ENCODE data around the gene RBBP5. TPM values are rescaled to one million over a fixed set of nuclear protein-coding genes. Genes with fewer than 3 reads are reported as not detected.

Gene RBBP5
- total and polyA plus RNA-seq, 10 donors: 4.2 to 23.4 (median 17.7) TPM

GRCh38 chr1:205042911-205043806 is 78.6 kb downstream of the RBBP5 start, which contains the start of gene CNTN2:
TSS of gene CNTN2 (plus strand) at chr1:205043212. CDS start at chr1:205053186, 9,974 bp downstream.
- no peaks in the 10 kb centered on the region for H3K36me3 ChIP-seq
- no peak within 1 kb of the TSS for H3K27ac ChIP-seq
- peak within 1 kb of the TSS in 1 of 8 donors; percentile 21 for H3K4me3 ChIP-seq
- H3K27me3 ChIP-seq (replicated peaks in 1 of 7): peaks cover 0 to 72% (median 30%) of the 10 kb centered on the region in 7 donors
- H3K9me3 ChIP-seq: no peaks in the 10 kb centered on the region
- intact Hi-C loops (cut with DNase I; ENCODE audit: low total_unique reads): no loop called here
- peaks cover 0 to 13% (median 8%) of the 10 kb centered on the region in 6 donors for H3K4me1 ChIP-seq
- WGBS, 5 donors: 7 to 15% (median 12%) methylated on average over 44 to 53 of the region's 53 CpGs
- DNase-seq: no peak
- TF ChIP-seq POLR2AphosphoS5 (IDR thresholded peaks at IDR 0.05): no peak
- TF ChIP-seq POLR2A (IDR thresholded peaks at IDR 0.05): no peak
- TF ChIP-seq CTCF (IDR thresholded peaks at IDR 0.05 in 8 of 11, conservative IDR thresholded peaks at IDR 0.05 in 3 of 11): no peak

GRCh38 chr1:205041998-205042910 is 79.5 kb downstream of the RBBP5 start:
- Histone ChIP-seq H3K27me3 (replicated peaks in 1 of 7) (peaks cover 0 to 64% (median 30%) of the 10 kb centered on the region in 7 donors), H3K36me3 (no peaks in the 10 kb centered on the region)

GRCh38 chr1:205041001-205041715 is 80.6 kb downstream of the RBBP5 start:
- H3K4me3 ChIP-seq: no peak overlapping the region
- TF ChIP-seq POLR2A (IDR thresholded peaks at IDR 0.05) (no peak), CTCF (IDR thresholded peaks at IDR 0.05 in 8 of 11, conservative IDR thresholded peaks at IDR 0.05 in 3 of 11) (no peak)
- peaks cover 0 to 13% (median 8%) of the 10 kb centered on the region in 6 donors for H3K4me1 ChIP-seq
- no peak for DNase-seq
- peaks cover 0 to 53% (median 30%) of the 10 kb centered on the region in 7 donors for H3K27me3 ChIP-seq (replicated peaks in 1 of 7)
- H3K36me3 ChIP-seq: no peaks in the 10 kb centered on the region
- intact Hi-C loops (cut with DNase I; ENCODE audit: low total_unique reads): no loop called here
- H3K27ac ChIP-seq: no peak overlapping the region
- WGBS, 5 donors: 17 to 42% (median 37%) methylated on average over 4 of the region's 4 CpGs
- no peaks in the 10 kb centered on the region for H3K9me3 ChIP-seq

More at GRCh38 chr1:205041998-205042910, 79.5 kb downstream of the RBBP5 start:
- WGBS, 5 donors: 62 to 70% (median 66%) methylated on average over 9 to 16 of the region's 16 CpGs
- TF ChIP-seq POLR2AphosphoS5 (IDR thresholded peaks at IDR 0.05) (no peak), CTCF (IDR thresholded peaks at IDR 0.05 in 8 of 11, conservative IDR thresholded peaks at IDR 0.05 in 3 of 11) (no peak), POLR2A (IDR thresholded peaks at IDR 0.05) (no peak)
- H3K27ac ChIP-seq: no peak overlapping the region
- no peaks in the 10 kb centered on the region for H3K9me3 ChIP-seq
- peaks cover 0 to 13% (median 8%) of the 10 kb centered on the region in 6 donors for H3K4me1 ChIP-seq
- intact Hi-C loops (cut with DNase I; ENCODE audit: low total_unique reads): no loop called here
- DNase-seq: no peak
- H3K4me3 ChIP-seq: peak overlapping the region in 1 of 8 donors; percentile 21

Measured in spleen (tissue), 11 donors.